ENCODE results near the gene PRUNE2.

DNA sequence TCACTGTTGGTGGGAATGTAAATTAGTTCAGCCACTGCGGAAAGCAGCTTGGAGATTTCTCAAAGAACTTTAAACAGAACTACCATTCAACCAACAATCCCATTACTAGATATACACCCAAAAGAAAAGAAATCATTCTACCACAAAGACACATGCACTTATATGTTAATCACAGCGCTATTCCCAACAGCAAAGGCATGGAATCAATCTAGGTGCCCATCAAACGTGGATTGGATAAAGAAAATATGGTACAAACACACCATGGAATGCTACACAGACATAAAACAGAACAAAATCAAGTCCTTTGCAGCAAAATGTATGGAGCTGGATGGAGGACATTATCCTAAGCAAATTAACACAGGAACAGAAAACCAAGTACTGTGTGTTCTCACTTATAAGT, 42.1 kb downstream of the PRUNE2 start:
- no peak for TF ChIP-seq POLR2A (IDR thresholded peaks at IDR 0.05; ENCODE audit: control extremely low read depth in 1 of 2, low read depth in 2 of 2, low read length in 2 of 2)
- TF ChIP-seq, protein P1, sequence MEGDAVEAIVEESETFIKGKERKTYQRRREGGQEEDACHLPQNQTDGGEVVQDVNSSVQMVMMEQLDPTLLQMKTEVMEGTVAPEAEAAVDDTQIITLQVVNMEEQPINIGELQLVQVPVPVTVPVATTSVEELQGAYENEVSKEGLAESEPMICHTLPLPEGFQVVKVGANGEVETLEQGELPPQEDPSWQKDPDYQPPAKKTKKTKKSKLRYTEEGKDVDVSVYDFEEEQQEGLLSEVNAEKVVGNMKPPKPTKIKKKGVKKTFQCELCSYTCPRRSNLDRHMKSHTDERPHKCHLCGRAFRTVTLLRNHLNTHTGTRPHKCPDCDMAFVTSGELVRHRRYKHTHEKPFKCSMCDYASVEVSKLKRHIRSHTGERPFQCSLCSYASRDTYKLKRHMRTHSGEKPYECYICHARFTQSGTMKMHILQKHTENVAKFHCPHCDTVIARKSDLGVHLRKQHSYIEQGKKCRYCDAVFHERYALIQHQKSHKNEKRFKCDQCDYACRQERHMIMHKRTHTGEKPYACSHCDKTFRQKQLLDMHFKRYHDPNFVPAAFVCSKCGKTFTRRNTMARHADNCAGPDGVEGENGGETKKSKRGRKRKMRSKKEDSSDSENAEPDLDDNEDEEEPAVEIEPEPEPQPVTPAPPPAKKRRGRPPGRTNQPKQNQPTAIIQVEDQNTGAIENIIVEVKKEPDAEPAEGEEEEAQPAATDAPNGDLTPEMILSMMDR (IDR thresholded peaks at IDR 0.05; ENCODE audit: control extremely low read depth in 1 of 3, insufficient read depth in 1 of 3, low read depth in 1 of 3, low read length in 3 of 3), result no peak
- TF ChIP-seq TAF1 (IDR thresholded peaks at IDR 0.05; ENCODE audit: low read depth, low read length), result no peak
- no peak for TF ChIP-seq BCL11A (IDR thresholded peaks at IDR 0.05; ENCODE audit: low read depth in 2 of 2, low read length in 2 of 2)
- TF ChIP-seq CHD2 (IDR thresholded peaks at IDR 0.05; ENCODE audit: low read length), result no peak
- no peak for TF ChIP-seq TEAD4 (IDR thresholded peaks at IDR 0.05; ENCODE audit: low read depth, low read length)

All from H1 (cell line).